Activated CD8-positive, alpha-beta memory T cell treated with anti-CD3 and anti-CD28 coated beads, Interleukin-2, amount 50 U/mL, for 24 hours (primary cell): Measurements from ENCODE around the gene SLC1A5.
"Not testable (repeated sequence)": the region's sequence is repeated elsewhere in the genome, so short reads cannot be mapped to it uniquely, and the experiment has no call there.

Experiments
- DNase-seq: peaks from one replicate; pipeline ENCODE4 v3.0.0-alpha.2; 2020; ENCODE audit errors: extremely low read depth

Gene SLC1A5

GRCh38 chr19:46798713-46799112, 10.3 kb upstream of the SLC1A5 start:
- DNase-seq = no peak

- no peak for DNase-seq
Measured at GRCh38 chr19:46797881-46798280, 9.5 kb upstream of the SLC1A5 start.

GRCh38 chr19:46791944-46792343, 3.5 kb upstream of the SLC1A5 start:
- DNase-seq = no peak

DNA sequence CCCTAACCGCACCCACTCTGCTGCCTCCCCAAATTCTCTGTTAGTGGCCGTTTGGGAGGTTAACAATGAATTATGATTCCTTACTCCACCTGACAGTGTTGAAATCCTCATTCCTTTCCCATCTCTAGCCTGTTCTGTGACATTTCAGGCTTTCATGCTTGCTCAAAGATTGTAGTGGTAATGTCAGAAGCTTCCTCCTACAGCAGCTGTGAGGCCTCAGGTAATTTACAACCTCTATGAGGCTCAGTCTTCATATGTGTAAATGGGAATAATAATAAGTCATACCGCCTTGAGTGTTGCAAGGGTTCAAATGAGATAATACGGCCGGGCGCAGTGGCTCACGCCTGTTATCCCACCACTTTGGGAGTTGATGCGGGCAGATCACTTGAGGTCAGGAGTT, 977 bp upstream of the SLC1A5 start:
- no peak for DNase-seq

- no peak for DNase-seq
Measured at GRCh38 chr19:46788968-46789338, 559 bp upstream of the SLC1A5 start.

DNA sequence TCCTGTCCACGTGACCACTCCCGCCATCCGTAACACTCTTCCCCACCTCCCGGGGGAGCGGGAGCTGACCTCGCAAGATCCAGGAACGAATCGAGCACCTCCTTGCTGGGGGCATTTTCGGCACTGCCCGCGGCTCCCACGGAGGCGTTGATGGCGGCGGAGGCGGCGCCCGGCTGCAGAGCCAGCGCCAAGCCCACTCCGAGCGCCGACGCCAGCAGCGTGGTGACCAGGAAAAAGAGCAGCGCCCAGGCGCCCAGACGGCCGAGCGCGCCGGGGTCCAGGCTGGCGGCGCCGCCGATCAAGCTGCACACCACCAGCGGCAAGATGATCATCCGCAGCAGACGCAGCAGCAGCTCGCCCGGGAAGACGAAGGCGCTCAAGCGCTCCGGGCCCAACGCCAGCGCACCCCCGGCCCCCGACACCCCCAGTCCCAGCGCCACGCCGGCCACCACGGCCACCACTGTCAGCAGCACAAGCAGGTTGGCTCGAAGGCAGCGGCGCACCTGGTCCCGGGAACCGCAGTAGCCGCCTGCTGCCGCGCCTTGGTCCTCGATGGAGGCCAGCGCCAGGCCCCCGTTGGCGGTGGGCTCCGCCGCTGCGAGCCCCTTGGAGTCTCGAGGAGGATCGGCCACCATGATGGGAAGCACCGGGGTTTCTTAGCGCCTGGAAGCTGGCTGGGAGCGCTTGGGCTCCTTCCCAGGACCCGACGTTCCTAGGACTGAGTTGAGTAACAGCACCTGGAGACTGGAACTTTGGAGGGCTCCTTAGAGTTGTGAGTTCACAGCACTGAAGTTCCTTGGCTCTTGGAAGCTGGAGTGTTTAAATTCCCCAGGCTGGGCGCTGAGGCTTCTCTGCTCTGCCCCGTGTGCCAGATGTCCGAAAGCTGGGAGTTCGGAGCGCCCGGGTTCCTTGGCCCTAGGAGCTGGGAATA, 798 bp downstream of the SLC1A5 start:
- no peak for DNase-seq

DNA sequence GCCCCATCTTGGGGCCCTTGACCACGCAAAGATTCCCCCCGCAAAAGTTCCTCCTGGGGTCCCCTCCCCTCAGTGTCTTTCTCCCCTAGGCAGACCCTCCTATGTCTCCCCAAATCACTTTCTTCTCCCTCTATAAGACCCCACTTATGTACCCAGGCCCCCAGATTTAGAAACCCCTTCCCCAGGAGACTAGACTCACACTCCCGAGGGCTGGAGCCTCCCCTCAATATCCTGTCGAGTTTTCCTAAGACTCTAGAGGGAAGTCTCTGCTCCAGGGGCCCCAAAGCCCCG, 1.4 kb downstream of the SLC1A5 start:
- no peak for DNase-seq

- peak; percentile 74 for DNase-seq
Measured at GRCh38 chr19:46786236-46787039, 2.0 kb downstream of the SLC1A5 start.

DNA sequence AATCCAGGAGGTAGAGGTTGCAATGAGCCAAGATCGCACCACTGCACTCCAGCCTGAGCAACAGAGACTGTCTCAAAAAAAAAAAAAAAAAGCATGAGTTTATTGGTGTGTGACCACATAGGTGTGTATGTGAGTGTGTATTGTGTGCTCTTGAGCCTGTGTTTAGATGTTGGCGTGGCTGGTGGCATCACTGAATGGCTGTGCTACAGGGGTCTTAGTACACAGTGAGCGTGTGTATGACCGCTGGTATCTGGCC, 2.5 kb downstream of the SLC1A5 start:
- no peak for DNase-seq

GRCh38 chr19:46785054-46785979, 3.1 kb downstream of the SLC1A5 start:
- no peak for DNase-seq

GRCh38 chr19:46784262-46785053, 3.9 kb downstream of the SLC1A5 start:
- DNase-seq = no peak

GRCh38 chr19:46783670-46784069, 4.7 kb downstream of the SLC1A5 start:
- DNase-seq = no peak

GRCh38 chr19:46782355-46783019, 5.9 kb downstream of the SLC1A5 start:
- DNase-seq = no peak

GRCh38 chr19:46777956-46778645, 10.3 kb downstream of the SLC1A5 start:
- not testable (repeated sequence) for DNase-seq

GRCh38 chr19:46776927-46777911, 11.2 kb downstream of the SLC1A5 start:
- no peak for DNase-seq

GRCh38 chr19:46775642-46776258, 12.6 kb downstream of the SLC1A5 start:
- DNase-seq = no peak

- DNase-seq = no peak
Measured at GRCh38 chr19:46773018-46773399, 15.4 kb downstream of the SLC1A5 start.

DNA sequence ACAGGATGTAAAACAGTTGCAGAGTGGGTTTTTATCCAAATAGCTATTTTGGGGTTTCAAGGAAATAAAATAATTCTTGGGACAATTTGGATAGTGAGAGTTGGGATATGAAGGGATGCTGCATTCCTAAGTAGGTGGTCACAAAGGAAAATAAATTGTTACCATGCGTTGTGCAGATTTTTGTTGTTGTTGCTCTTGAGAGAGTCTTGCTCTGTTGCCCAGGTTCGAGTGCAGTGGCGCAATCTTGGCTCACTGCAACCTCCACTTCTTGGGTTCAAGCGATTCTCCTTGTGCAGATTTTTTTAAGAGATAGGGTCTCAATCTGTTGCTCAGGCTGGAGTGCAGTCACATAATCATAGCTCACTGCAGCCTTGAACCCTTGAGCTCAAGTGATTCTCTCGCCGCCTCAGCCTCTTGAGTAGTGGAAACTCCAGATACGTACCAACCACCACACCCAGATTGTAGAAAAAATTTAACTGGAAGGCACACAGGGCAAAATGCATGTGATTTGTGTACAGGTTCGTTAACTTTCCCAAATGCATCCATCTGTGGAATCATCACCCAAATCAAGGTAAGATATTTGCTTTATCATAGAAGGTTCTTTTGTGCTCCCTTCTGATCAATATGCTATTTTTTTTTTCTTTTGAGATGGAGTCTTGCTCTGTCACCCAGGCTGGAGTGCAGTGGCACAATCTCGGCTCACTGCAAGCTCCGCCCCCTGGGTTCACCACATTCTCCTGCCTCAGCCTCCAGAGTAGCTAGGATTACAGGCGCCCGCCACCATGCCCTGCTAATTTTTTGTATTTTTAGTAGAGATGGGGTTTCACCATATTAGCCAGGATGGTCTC, 16.0 kb downstream of the SLC1A5 start:
- DNase-seq = no peak
